IMR-90 (cell line): Measurements from ENCODE around the gene LCE5A. TPM values are rescaled to one million over a fixed set of nuclear protein-coding genes. Genes with fewer than 3 reads are reported as not detected.

Experiments
- ATAC-seq: fragments of 200-7000 bp; cut with Tn5 transposase; 2 replicates; pipeline ENCODE4 v1.9.1; 2020; ENCODE audit warnings: low read depth, mild to moderate bottlenecking, moderate library complexity
- BruUV-seq: library from RNA; stranded (reverse); fragments of 400-500 nt; replicated peaks from 2 replicates; lab custom pipeline; 2021; lab: Mats Ljungman, UMichigan
- CTCF ChIA-PET: fragments of 300-600 bp; formaldehyde crosslinking; extraction: SDS; loops from one replicate; lab custom pipeline; 2021; ENCODE audit warnings: antibody characterized with exemption; lab: Yijun Ruan, JAX
- POLR2A ChIA-PET: fragments of 300-600 bp; sonication (Branson Sonifier 250); formaldehyde crosslinking; loops from one replicate; lab custom pipeline; 2022; ENCODE audit warnings: antibody characterized with exemption; ENCODE audit not compliant: unreplicated experiment; lab: Charles Lee
- DNase-seq: peaks from one replicate; pipeline ENCODE4 v3.0.0; 2013
- H2AFZ ChIP-seq: replicated peaks from 2 replicates; pipeline ENCODE3; 2013; ENCODE audit warnings: low read length, mild to moderate bottlenecking; ENCODE audit not compliant: poor library complexity
- H2AK5ac ChIP-seq: 2 replicates; pipeline ENCODE4 v1.6.1; 2013; ENCODE audit warnings: low read depth, low read length, inconsistent platforms
- H2AK9ac ChIP-seq: replicated peaks from 2 replicates; pipeline ENCODE3; 2013; ENCODE audit warnings: mild to moderate bottlenecking, low read depth, low read length, moderate library complexity; ENCODE audit not compliant: poor library complexity
- H2BK120ac ChIP-seq: 2 replicates; pipeline ENCODE4 v1.6.1; 2013; ENCODE audit warnings: low read depth, low read length, inconsistent platforms
- H2BK15ac ChIP-seq: 3 replicates; pipeline ENCODE4 v1.6.1; 2013; ENCODE audit warnings: low read depth, low read length, inconsistent platforms
- H2BK20ac ChIP-seq: 2 replicates; pipeline ENCODE4 v1.6.1; 2013; ENCODE audit warnings: low read depth, mild to moderate bottlenecking, inconsistent platforms, low read length, moderate library complexity
- H2BK5ac ChIP-seq: 2 replicates; pipeline ENCODE4 v1.6.1; 2013; ENCODE audit warnings: mild to moderate bottlenecking, low read depth, low read length, inconsistent platforms; ENCODE audit not compliant: poor library complexity, severe bottlenecking
- H3K14ac ChIP-seq: replicated peaks from 2 replicates; pipeline ENCODE4 v1.6.1; 2013; ENCODE audit warnings: low read depth, low read length, inconsistent platforms
- H3K18ac ChIP-seq: 2 replicates; pipeline ENCODE4 v1.6.1; 2013; ENCODE audit warnings: low read depth, low read length, control low read depth
- H3K23ac ChIP-seq: 2 replicates; pipeline ENCODE4 v1.6.1; 2013; ENCODE audit warnings: low read depth, low read length, inconsistent platforms
- H3K27ac ChIP-seq: 2 replicates; pipeline ENCODE4 v1.5.1; 2013; ENCODE audit warnings: mild to moderate bottlenecking, control low read depth, low read length; ENCODE audit not compliant: insufficient read depth
- H3K27me3 ChIP-seq: 2 replicates; pipeline ENCODE4 v1.6.1; 2013; ENCODE audit warnings: low read length; ENCODE audit not compliant: control insufficient read depth, insufficient read depth
- H3K36me3 ChIP-seq: 2 replicates; pipeline ENCODE4 v1.6.1; 2013; ENCODE audit warnings: low read length, mixed read lengths; ENCODE audit not compliant: control insufficient read depth, insufficient read depth
- H3K4ac ChIP-seq: 2 replicates; pipeline ENCODE4 v1.6.1; 2013; ENCODE audit warnings: low read depth, low read length, inconsistent platforms
- H3K4me1 ChIP-seq: 2 replicates; pipeline ENCODE4 v1.6.1; 2013; ENCODE audit warnings: low read length, mixed read lengths; ENCODE audit not compliant: control insufficient read depth, insufficient read depth
- H3K4me2 ChIP-seq: 2 replicates; pipeline ENCODE4 v1.6.1; 2013; ENCODE audit warnings: low read depth, mild to moderate bottlenecking, control low read depth, low read length, moderate library complexity
- H3K4me3 ChIP-seq: 2 replicates; pipeline ENCODE4 v1.5.1; 2013; ENCODE audit warnings: low read depth, mild to moderate bottlenecking, control low read depth, low read length, moderate library complexity; ENCODE audit not compliant: insufficient read depth
- H3K56ac ChIP-seq: 2 replicates; pipeline ENCODE4 v1.6.1; 2013; ENCODE audit warnings: low read length, inconsistent platforms; ENCODE audit not compliant: insufficient read depth; ENCODE audit errors: extremely low read depth
- H3K79me1 ChIP-seq, 2 experiments: 2 replicates each; pipeline ENCODE4 v1.6.1; 2013; ENCODE audit warnings: low read length in 2 of 2, inconsistent platforms in 1 of 2, low read depth in 1 of 2
- H3K9ac ChIP-seq: 2 replicates; pipeline ENCODE4 v1.6.1; 2013; ENCODE audit warnings: low read depth, low read length, control low read depth
- H3K9me1 ChIP-seq: 2 replicates; pipeline ENCODE4 v1.6.1; 2013; ENCODE audit warnings: low read length, inconsistent platforms; ENCODE audit not compliant: insufficient read depth
- H3K9me3 ChIP-seq: 2 replicates; pipeline ENCODE4 v1.6.1; 2013; ENCODE audit warnings: low read length; ENCODE audit not compliant: control insufficient read depth, insufficient read depth
- H4K20me1 ChIP-seq: 2 replicates; pipeline ENCODE4 v1.6.1; 2013; ENCODE audit warnings: low read length, inconsistent platforms; ENCODE audit not compliant: insufficient read depth
- H4K5ac ChIP-seq: 2 replicates; pipeline ENCODE4 v1.6.1; 2013; ENCODE audit warnings: mild to moderate bottlenecking, low read depth, low read length, control low read depth
- H4K8ac ChIP-seq, 2 experiments: 2 replicates each; pipeline ENCODE4 v1.6.1; 2013; ENCODE audit warnings: low read depth in 2 of 2, low read length in 2 of 2, control low read depth in 1 of 2, inconsistent platforms in 1 of 2
- H4K91ac ChIP-seq: 2 replicates; pipeline ENCODE4 v1.6.1; 2013; ENCODE audit warnings: low read depth, low read length, inconsistent platforms; ENCODE audit not compliant: insufficient read depth
- MXI1 ChIP-seq: IDR thresholded peaks from 2 replicates; pipeline ENCODE4 v1.6.1; 2012; ENCODE audit warnings: low read depth, mild to moderate bottlenecking, low read length, moderate library complexity, borderline replicate concordance
- RCOR1 ChIP-seq: IDR thresholded peaks from 2 replicates; pipeline ENCODE4 v1.6.1; 2012; ENCODE audit warnings: mild to moderate bottlenecking, low read length, improper control_type of control experiment; ENCODE audit not compliant: insufficient replicate concordance
- SMC3 ChIP-seq: fragments of 150-350 bp; IDR thresholded peaks from 2 replicates; pipeline ENCODE4 v1.6.1; 2016; ENCODE audit warnings: low read depth, mild to moderate bottlenecking, antibody characterized with exemption, low read length, moderate library complexity
- WGBS, 2 experiments: methylation state at CpG; one replicate each; pipeline versions ENCODE4 v1.1.5 to v1.1.7; 2013; ENCODE audit warnings: missing lambda C conversion rate in 2 of 2; ENCODE audit not compliant: insufficient read length in 1 of 2; ENCODE audit errors: extremely low coverage in 2 of 2; 5-methylcytosine and 5-hydroxymethylcytosine counted together
- dilution Hi-C: fragments of 300-500 bp; cut with HindIII; formaldehyde crosslinking; loops from one replicate; pipeline ENCODE4 v1.14.3; 2018; ENCODE audit warnings: low sequenced_read_pairs; ENCODE audit not compliant: unreplicated experiment
- in situ Hi-C: fragments of 300-500 bp; cut with MboI; formaldehyde crosslinking; loops from 3 replicates; pipeline ENCODE4 v1.14.3; 2019; ENCODE audit warnings: low sequenced_read_pairs, inconsistent platforms, mixed read lengths
- intact Hi-C: fragments of 100-400 bp; cut with micrococcal nuclease; formaldehyde crosslinking; loops from 2 replicates; pipeline ENCODE4 v1.10.0; 2022
- polyA plus RNA-seq, 3 experiments: library from polyadenylated mRNA; depleted of rRNA; stranded (reverse); fragments of >200 nt; gene quantifications; 2 replicates each; pipeline ENCODE4 v1.2.3, GENCODE V29; 2012; ENCODE audit warnings: low replicate concordance in 1 of 3
- total RNA-seq: library from RNA; depleted of rRNA; stranded (reverse); fragments of >200 nt; gene quantifications from 2 replicates; pipeline ENCODE4 v1.2.3, GENCODE V29; 2012
- TF ChIP-seq, protein P1 (sequence below): conservative IDR thresholded peaks from 2 replicates; pipeline ENCODE4 v1.5.1; 2012; ENCODE audit warnings: mild to moderate bottlenecking, low read depth, low read length, improper control_type of control experiment

Gene LCE5A
- total and polyA plus RNA-seq, 2 of the 4 experiments (the other 2 are of a cell fraction): not detected

DNA sequence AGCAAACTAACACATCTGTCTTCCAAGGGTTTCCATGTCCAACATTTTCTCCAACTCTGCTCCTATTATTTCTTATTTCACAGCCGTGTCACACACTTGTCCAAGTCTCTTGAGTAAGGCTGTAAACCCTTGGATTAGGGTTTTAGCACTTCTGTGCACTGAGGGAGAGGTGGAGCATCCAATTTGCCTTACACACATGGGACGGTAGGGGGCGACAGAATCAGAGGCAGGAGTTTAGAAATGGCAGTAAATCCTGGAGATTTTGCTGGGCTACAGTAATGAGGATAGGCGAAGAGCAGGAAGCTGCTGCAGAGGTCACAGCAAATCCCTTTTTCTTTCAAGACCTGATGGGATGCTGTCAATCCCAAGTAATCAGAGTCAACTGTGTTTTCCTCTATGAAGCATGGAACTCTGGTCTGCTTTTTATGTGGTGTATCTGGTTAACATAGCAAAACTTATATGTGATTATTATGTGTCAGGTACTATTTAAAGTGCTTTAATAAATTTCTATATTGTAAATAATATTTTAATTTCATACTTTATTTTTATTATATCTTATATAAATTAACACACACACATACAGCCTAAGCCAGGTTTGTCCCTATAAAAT, 15.4 kb upstream of the LCE5A start:
- H2BK120ac ChIP-seq: no peak overlapping the region
- H3K4me2 ChIP-seq: no peak overlapping the region
- H3K9me1 ChIP-seq: no peaks in the 10 kb centered on the region
- DNase-seq: no peak
- no peak overlapping the region for H2AK9ac ChIP-seq
- no peak overlapping the region for H3K4ac ChIP-seq
- H2AFZ ChIP-seq: no peak overlapping the region
- in situ Hi-C loops: no loop called here
- no peaks in the 10 kb centered on the region for H3K79me1 ChIP-seq
- no peaks in the 10 kb centered on the region for H3K9me3 ChIP-seq
- H3K23ac ChIP-seq: no peak overlapping the region
- H4K20me1 ChIP-seq: no peaks in the 10 kb centered on the region
- intact Hi-C loops: no loop called here
- H4K5ac ChIP-seq: no peak overlapping the region
- no peak overlapping the region for H2AK5ac ChIP-seq
- no peak overlapping the region for H3K14ac ChIP-seq
- H3K4me1 ChIP-seq: no peaks in the 10 kb centered on the region
- no peak overlapping the region for H2BK20ac ChIP-seq
- TF ChIP-seq, protein P1, sequence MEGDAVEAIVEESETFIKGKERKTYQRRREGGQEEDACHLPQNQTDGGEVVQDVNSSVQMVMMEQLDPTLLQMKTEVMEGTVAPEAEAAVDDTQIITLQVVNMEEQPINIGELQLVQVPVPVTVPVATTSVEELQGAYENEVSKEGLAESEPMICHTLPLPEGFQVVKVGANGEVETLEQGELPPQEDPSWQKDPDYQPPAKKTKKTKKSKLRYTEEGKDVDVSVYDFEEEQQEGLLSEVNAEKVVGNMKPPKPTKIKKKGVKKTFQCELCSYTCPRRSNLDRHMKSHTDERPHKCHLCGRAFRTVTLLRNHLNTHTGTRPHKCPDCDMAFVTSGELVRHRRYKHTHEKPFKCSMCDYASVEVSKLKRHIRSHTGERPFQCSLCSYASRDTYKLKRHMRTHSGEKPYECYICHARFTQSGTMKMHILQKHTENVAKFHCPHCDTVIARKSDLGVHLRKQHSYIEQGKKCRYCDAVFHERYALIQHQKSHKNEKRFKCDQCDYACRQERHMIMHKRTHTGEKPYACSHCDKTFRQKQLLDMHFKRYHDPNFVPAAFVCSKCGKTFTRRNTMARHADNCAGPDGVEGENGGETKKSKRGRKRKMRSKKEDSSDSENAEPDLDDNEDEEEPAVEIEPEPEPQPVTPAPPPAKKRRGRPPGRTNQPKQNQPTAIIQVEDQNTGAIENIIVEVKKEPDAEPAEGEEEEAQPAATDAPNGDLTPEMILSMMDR: peak; percentile 40
- no peak for TF ChIP-seq MXI1
- TF ChIP-seq RCOR1: no peak
- TF ChIP-seq SMC3: 0 out of 2 replicates have a peak, but pooled peaks have one; percentile 6
- H3K9ac ChIP-seq: no peak overlapping the region
- H3K56ac ChIP-seq: no peak overlapping the region
- dilution Hi-C loops: no loop called here
- no peak for ATAC-seq
- no peaks in the 10 kb centered on the region for H3K27me3 ChIP-seq
- no peak overlapping the region for H3K4me3 ChIP-seq
- POLR2A ChIA-PET: no interaction called here
- no peak overlapping the region for H2BK15ac ChIP-seq
- H3K18ac ChIP-seq: no peak overlapping the region
- no peak overlapping the region for H2BK5ac ChIP-seq
- H4K8ac ChIP-seq: no peak overlapping the region
- H4K91ac ChIP-seq: no peak overlapping the region
- no TSS peak for BruUV-seq
- WGBS, 2 experiments: no CpG with 5 or more reads among the region's 4 CpGs
- no peak overlapping the region for H3K27ac ChIP-seq
- H3K36me3 ChIP-seq: no peaks in the 10 kb centered on the region
- CTCF ChIA-PET: no interaction called here
